GM19468 (cell line): Measurements from ENCODE around the gene TSHZ1.

Experiments used
- ATAC-seq: cut with Tn5 transposase; IDR thresholded peaks from one replicate; pipeline ENCODE4 v1.9.1; 2021; ENCODE audit warnings: mild to moderate bottlenecking, moderate library complexity, moderate number of reproducible peaks; ENCODE audit not compliant: unreplicated experiment; ENCODE audit errors: extremely low read depth

Gene TSHZ1

GRCh38 chr18:75241705-75242104, 31.1 kb downstream of the TSHZ1 start:
- no peak for ATAC-seq

DNA sequence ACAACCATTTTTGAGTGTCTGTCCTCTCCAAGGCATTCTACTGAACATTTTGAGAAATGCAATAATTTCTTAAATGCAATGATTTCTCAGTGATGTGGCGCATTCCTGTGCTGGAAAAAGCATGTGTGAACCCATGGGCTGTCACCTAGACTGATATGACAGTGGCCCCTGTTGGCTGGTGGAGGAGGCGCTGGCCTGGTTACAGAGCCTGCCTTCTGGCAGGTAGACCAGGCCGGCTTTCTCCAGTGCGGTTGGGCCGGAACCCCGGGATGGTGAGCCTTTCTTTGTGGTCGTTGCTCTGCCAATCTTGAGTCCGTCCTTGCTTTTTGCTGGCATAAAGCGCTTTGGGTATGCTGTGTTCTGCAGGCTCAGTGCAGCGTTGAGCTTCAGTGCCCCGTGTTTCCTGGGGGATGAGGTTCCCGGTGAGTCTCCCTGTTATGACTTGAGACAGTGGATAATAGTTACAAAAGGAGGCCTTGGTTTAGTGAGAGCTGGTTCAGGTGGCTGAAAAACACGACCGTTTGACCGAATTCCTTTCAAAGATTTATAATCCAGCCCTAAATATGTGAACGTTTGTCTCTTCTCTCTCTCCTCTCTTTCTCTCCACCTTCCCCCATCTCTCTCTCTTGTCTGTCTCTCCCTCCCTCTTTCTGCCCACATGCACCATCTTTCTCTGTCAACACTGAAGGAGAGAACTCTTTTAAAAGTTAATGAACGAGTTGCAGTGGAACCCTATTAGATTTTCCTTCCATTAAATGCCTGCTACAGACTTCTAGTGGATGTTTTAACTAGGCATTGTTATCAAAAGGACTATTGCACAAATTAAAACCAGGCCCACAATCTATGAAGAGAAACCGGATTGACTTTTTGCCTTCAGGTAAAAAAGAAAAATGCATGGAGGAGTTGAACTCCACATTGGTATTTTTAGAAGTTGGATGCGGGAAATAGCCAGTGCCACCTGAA, 34.0 kb downstream of the TSHZ1 start:
- ATAC-seq: no peak

DNA sequence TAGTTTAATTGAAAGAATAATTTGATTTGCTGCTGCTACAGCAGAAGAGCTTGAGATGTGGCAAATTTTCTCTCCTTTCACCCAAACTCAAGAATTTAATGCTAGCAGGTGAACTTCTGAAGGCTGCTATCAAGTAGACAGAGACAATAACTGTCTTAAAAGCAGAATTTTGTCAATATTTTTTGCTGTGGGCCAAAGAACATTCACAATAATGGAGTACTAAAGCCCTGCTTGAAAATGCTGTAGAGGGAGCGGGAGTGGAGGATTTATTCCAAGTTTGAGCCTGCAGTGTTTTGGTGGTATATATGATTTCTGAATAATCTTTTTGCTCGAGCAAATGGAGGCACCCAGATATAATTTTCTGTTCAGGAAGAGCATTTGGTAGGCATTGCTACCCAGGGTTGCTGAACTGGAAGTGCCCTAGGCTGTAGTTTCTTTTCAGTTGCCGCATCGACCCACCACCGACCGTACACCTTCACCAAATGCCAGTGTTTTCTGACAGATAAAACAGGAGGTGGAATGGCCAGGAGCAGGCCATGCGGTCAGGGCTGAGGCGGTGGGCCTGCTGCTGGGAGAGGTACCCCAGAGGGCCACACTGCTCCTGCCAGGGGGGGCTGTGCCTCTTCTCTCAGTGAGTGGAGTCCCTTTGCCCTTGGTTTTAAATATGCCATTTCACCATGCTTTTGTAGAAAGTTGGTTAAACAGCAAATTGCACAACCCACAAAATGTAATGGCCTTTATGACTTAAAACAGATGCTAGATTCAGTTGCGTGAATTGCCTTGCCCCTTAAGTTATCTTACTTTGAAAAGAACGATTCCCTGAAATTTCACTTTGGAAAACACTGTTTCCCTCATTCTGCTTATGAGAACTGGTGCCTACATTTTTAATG, 36.4 kb downstream of the TSHZ1 start:
- ATAC-seq: no peak

GRCh38 chr18:75247611-75248421, 37.2 kb downstream of the TSHZ1 start:
- peak; percentile 38 for ATAC-seq

- no peak for ATAC-seq
Measured at GRCh38 chr18:75248426-75249174, 38.0 kb downstream of the TSHZ1 start.

GRCh38 chr18:75249175-75249518, 38.5 kb downstream of the TSHZ1 start:
- ATAC-seq: no peak

- no peak for ATAC-seq
Measured at GRCh38 chr18:75249672-75250470, 39.3 kb downstream of the TSHZ1 start.

- ATAC-seq: no peak
Measured at GRCh38 chr18:75250471-75250821, 39.8 kb downstream of the TSHZ1 start.

DNA sequence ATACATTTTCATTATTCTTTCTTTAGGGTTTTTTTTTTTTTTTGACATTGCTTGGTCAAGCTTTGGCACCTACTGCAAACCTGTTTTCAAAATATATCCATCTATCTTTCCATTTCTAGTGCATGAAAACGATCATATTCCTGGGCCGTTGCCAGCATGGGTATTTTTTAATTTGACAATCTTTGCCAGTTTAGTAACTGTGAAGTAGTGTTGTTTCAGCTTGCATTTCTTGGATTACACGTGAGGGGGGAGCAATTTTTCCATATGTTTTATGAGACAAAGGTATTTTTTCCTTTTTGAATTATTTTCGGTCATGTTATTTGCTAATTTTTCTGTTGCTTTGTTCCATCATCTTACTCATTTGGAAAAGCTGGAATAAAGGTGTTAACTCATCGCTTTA, 40.9 kb downstream of the TSHZ1 start:
- no peak for ATAC-seq

- ATAC-seq: no peak
Measured at GRCh38 chr18:75252136-75252535, 41.5 kb downstream of the TSHZ1 start.

DNA sequence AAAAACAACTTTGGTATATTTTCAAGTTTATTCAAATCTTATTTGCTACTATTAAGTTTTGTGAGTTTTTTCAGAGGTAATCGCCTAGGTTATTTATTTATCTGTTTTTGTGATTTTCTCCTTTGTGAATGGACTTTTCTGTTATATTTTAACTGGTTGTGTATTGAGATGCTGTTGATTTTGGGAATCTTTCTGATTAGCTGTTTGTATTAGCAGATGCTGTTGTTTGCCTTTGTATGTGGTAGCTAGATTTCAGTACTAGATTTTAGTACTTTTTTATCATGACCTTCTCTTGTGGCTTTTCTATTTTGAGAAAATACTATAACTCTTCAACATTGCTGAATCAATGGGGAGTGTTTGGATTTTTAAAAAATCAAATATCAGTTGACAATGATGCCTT, 42.4 kb downstream of the TSHZ1 start:
- no peak for ATAC-seq

DNA sequence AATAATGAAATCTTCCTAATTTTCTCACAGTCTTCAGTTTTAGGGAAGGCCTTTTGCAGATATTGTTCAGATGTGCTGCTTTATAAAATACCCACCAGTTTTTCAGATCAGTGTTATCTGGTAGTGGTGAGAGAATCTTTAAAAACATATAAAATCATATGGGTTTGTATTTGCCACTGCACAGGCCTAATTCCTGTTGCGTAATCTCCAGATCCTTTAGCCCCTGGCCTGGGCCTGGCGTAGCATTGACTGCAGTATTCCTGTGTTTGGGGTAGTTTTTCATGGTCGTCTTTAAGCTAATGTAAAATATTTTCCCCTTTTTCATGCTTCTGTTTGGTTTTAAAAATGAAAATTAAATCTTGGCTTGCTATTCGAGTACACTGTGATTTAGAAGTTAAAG, 43.2 kb downstream of the TSHZ1 start:
- no peak for ATAC-seq

GRCh38 chr18:75255094-75255493, 44.5 kb downstream of the TSHZ1 start:
- ATAC-seq: no peak

DNA sequence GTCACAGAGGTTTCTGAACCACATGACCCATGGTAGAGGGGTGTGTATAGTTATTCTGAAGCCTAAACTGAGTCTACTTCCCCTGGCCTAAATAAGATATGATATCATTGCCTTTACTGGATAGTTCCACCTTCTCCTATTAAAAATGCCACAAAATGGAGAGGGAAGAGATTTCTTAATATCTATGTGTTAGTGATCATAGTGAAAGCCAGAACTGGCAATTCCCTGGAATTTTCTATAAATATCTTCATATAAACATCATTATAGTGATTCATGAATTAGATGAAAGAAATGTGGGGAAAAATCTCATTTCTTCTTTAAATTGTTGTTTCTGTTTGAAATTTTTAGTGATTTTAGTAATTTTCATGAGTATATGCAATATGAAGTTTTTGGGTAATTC, 45.8 kb downstream of the TSHZ1 start:
- ATAC-seq: no peak

DNA sequence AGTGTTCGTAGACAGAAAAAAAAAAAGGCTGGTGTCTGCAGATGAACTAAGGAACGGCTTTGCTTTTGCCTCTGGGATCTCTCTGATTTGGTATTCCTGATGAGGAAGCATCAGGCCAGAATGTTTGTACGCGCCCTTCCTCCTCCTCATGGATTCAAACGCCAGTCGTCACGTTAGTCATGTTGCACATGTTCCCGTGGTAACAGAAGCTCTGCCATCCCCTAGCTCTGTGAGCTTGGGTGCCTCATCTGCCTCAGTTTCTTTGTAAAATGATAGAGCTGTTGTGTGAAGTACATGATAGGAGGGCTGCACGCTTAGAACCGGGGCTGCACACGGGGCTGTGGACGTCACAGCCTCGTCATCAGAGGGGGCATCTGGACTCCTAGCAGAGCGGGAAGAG, 47.0 kb downstream of the TSHZ1 start:
- ATAC-seq: no peak

DNA sequence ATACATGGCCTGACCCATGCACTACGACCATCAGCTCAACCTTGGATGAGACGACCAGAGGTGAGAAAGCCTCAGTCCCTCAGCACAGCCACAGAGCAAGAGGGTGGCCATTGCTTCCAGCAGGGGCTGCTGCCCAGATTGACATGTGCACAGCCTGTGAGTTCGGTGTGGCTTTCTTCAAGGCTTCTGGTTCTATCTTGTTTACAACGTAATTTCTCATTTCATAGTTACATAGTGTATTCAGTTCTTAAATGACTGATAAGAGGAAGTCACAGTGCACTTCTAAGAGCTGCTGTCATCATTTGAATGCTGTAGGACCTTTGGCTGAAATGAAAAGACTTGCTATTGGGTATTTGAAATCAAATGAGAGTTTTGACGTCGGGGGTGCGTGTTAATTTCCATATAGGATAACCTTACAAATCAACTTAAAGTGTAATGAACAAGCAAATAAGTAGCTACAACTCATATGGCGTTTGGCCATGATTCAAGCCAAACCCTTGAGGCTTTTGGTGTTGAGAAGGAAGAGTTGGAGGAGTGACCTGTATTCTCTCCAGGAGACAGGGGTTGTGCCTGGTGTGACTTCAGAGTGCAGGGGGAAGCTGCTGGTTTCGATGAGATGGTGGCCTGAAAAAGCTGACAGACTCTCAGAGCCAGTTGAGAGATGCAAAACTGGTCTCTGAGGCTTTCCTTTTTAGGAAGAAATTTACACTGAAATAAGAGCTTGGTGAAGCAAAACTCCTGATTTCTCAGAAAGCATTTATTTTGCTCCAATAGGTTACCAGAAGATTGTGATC, 51.0 kb downstream of the TSHZ1 start:
- peak; percentile 67 for ATAC-seq

GRCh38 chr18:75262511-75262910, 51.9 kb downstream of the TSHZ1 start:
- ATAC-seq: no peak

GRCh38 chr18:75264195-75264594, 53.6 kb downstream of the TSHZ1 start:
- no peak for ATAC-seq
